Suppressor macrophage (primary cell): Measurements from ENCODE around the gene CCDC13.

Experiments
- DNase-seq, 4 experiments: peaks; one replicate each; pipeline ENCODE4 v3.0.0-alpha.2; 2020 to 2022

The CCDC13 gene

GRCh38 chr3:42732829-42733459 is 40.1 kb downstream of the CCDC13 start:
- peak in 1 of 4 experiments; percentile 21 for DNase-seq

- DNase-seq = no peak
These were observed 40.7 kb downstream of the CCDC13 start for GRCh38 chr3:42732196-42732828.

- no peak for DNase-seq
These were observed 41.4 kb downstream of the CCDC13 start for GRCh38 chr3:42731476-42732195.

GRCh38 chr3:42730706-42731420 is 42.2 kb downstream of the CCDC13 start:
- DNase-seq = no peak

GRCh38 chr3:42730294-42730693 is 42.8 kb downstream of the CCDC13 start:
- DNase-seq = no peak

- no peak for DNase-seq
These were observed 43.5 kb downstream of the CCDC13 start for GRCh38 chr3:42729404-42730145.

GRCh38 chr3:42728668-42729364 is 44.2 kb downstream of the CCDC13 start:
- no peak for DNase-seq

- no peak for DNase-seq
These were observed 45.0 kb downstream of the CCDC13 start for GRCh38 chr3:42728056-42728455.

- DNase-seq = peak in 1 of 4 experiments; percentile 4
These were observed 47.6 kb downstream of the CCDC13 start for GRCh38 chr3:42725454-42725853.

- peak; percentile 58 to 81 (median 68) for DNase-seq
These were observed 49.8 kb downstream of the CCDC13 start for GRCh38 chr3:42723219-42723618.
